Stimulated activated CD8-positive, alpha-beta memory T cell treated with anti-CD3 and anti-CD28 coated beads, Interleukin-7, amount 100 ng/mL, for 1 hour (primary cell): ENCODE results near the gene SCGB1D1.
"Not testable (repeated sequence)": the region's sequence is repeated elsewhere in the genome, so short reads cannot be mapped to it uniquely, and the experiment has no call there.

Experiments used
- DNase-seq, 2 donors: peaks; one replicate each; pipeline ENCODE4 v3.0.0-alpha.2; 2020; ENCODE audit warnings: low read depth in 2 of 2

SCGB1D1 gene

DNA sequence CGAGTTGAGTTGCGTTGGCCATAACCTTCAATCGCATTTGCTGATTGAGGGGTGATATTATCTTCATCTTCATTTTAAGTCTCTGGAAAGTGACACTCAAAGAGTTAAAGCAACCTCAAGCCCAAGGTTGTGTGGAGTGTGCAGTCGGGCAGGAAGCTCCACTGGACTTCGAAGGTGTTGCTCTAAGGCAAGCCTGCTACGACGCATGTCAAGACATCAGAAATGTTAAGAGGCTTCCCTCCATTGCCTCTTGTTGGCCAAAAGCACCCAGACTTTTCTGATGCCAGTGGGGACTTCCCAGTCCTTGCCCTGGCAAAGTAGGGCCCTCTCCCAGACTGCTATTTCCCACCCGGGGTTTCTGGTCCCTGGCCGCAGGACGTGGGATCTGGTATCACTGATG lies 23.6 kb upstream of the SCGB1D1 start:
- no peak for DNase-seq

DNA sequence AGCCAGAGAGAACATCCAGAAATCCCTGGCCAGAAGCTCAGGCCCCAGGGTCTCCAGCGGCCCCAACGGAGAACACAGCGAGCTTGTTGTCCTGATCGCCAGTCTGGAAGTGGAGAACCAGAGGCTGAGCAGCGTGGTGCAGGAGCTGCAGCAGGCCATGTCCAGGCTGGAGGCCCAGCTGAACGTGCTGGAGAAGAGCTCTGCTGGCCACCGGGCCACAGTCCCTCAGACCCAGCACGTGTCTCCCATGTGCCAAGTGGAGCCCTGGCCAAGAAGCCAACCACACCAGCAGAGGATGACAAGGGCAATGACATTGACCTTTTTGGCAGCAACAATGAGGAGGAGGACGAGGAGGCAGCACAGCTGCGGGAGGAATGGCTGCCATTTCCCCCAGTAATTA lies 20.6 kb upstream of the SCGB1D1 start:
- DNase-seq = no peak

DNA sequence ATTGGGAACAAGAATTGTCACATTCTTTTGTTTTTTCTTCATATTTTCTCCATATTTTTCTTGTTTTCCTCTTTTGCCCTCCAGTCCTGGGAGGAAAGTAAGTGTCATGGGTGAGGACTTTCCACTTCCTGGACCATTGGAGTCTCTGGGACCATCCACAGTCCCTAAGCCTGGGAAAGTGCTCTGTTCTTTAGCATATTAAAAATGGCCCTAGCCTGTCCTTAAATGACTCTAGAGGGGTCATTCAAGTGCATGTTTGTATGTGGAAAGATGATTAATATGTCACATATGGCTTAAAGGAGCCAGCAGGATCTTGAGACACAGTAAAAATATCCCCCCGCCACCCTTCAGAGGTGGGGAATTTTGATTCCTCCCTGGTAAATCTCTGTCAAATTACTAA lies 20.1 kb upstream of the SCGB1D1 start:
- DNase-seq = no peak

DNA sequence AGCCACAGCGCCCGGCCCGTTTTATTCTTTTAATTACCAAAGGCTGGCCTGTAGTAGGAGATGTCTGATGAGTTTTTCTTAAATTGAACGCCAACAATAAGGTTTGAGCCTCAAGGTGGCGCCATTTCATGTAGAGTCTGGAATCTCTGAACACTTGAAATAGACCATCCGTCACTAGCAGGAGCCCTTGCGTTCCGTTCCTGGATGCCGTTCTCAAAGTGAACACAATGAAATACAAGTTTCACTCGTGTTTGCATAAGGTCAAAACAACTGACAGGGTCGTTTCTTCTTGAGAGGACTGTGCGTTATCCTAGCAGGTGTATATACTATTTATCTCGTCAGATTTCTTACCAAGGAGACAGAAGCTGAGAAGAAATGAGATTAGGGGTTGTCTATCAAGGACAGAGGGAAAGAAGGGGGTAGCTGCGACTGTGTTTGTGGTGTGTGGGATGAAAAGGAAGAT lies 18.7 kb upstream of the SCGB1D1 start:
- DNase-seq = peak; percentile 27 to 57

DNA sequence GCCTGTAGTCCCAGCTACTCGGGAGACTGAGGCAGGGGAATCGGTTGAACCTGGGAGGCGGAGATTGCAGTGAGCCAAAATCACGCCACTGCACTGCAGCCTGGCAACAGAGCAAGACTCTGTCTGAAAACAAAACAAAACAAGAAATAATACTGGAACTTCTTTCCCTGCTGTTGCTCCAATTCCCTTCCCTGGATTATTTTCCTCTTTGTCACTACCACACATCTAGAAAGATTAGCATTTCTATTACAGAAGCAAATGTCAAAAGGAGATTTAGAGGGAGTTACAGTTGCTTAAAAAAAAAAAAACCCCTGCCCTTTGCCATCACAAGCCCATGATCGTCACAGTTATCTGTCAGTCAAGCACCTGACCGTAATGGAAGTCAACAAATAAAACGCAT lies 17.7 kb upstream of the SCGB1D1 start:
- no peak for DNase-seq

DNA sequence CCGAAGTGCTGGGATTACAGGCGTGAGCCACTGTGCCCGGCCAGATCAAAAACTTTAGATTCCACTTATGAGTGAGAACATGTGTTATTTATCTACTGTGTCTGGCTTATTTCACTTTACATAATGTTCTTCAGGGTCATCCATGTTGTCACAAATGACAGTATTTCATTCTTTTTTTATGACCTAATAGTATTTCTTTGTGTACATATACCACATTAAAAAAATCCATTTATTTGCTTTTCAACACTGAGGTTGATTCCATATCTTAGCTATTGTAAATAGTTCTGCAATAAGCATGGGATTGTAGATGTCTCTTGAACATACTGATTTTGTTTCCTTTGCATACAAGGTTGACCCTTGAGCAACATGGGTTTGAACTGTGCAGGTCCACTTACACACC lies 13.2 kb upstream of the SCGB1D1 start:
- no peak for DNase-seq

DNA sequence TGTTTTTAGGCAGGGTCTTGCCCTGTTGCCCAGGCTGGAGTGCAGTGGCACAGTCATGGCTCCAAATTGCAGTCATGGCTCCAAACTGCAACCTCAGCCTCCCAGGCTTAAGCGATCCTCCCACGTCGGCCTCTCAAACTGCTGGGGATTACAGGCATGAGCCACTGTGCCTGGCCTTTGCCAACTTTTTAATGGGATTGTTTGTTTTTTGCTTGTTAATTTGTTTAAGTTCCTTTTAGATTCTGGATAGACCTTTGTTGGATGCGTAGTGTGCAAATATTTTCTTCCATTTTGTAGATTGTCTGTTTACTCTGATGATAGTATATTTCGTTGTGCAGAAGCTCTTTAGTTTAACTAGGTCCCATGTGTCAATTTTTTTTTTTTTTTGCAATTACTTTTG lies 10.0 kb upstream of the SCGB1D1 start:
- DNase-seq = no peak

DNA sequence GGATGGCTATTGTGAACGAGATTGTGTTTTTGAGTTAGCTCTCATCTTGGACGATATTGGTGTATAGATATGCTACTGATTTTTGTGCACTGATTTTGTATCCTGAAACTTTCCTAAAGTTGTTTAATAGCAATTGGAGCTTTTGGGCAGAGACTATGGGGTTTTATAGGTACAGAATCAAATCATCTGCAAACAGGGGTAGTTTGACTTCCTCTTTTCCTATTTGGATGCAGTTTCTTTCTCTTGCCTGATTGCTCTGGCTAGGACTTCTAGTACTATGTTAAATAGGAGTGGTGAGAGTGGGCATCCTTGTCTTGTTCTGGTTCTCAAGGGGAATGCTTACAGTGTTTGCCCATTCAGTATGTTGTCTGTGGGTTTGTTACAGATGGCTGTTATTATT lies 8.9 kb upstream of the SCGB1D1 start:
- no peak for DNase-seq

DNA sequence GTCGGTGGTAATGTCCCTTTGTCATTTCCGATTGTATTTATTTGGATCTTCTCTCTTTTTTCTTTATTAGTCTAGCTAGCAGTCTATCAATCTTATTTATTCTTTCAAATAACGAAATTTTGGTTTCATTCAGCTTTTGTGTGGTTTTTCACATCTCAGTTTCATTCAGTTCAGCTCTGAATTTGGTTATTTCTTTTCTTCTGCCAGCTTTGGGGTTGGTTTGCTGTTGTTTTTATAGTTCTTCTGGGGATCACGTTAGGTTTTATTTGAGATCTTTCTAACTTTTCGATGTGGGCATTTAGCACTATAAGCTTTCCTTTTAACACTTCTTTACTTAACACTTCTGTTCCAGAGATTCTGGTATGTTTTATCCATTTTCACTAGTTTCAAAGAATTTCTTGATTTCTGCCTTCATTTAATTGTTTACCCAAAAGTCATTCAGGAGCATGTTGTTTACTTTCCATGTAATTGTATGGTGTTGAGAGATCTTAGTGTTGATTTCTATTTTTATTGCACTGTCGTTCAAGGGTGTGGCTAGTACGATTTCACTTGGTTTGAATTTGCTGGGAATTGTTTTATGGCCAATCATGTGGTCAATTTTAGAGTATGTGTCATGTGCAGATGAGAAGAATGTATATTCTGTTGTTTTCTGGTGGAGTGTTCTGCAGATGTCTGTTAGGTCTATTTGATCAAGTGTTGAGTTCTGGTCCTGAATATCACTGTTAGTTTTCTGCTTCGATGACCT lies 7.7 kb upstream of the SCGB1D1 start:
- DNase-seq = no peak

DNA sequence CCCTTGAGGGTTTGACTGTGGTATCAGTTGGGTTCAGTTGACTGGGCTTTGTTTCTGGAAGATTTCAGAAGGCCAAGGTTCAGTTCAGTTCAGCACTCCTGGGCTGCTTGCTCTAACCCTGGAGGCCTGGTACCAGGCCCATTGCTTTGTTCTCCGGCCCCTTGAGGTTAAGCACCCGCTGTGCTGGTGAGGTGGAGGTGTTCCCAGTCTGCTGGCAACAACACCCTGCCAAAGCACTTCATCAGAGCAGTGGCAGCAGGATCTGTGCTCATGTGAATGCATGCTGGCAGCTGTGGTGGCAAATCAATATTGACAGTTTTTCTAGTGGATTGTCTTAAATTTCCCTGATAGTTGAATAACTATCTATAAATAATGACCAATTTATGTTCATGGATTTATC lies 3.8 kb upstream of the SCGB1D1 start:
- no peak for DNase-seq

DNA sequence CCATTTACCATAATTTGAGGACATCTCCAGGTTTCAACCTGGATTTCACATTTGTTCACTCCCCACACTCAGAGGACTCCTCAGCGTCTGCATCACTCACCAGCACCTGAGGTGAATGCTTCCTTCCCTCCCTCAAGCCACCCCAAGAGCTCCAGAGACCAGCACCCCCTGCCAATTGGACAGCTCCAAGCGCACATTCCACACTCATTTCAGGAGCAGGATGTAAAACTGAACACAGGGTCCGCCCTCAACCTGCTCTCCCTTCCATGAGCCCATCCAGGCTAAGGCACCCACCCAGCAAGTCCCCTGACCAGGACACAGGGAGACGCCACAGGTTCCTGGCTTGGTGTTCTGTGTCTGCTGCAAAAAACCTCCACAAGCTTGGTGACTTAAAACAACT lies 3.9 kb downstream of the SCGB1D1 start:
- no peak for DNase-seq

DNA sequence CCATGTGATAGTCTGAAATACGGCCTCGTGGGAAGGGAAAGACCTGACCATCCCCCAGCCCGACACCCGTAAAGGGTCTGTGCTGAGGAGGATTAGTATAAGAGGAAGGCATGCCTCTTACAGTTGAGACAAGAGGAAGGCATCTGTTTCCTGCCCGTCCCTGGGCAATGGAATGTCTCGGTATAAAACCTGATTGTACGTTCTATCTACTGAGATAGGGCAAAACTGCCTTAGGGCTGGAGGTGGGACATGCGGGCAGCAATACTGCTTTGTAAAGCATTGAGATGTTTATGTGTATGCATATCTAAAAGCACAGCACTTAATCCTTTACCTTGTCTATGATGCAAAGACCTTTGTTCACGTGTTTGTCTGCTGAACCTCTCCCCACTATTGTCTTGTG lies 5.0 kb downstream of the SCGB1D1 start:
- not testable (repeated sequence) for DNase-seq

DNA sequence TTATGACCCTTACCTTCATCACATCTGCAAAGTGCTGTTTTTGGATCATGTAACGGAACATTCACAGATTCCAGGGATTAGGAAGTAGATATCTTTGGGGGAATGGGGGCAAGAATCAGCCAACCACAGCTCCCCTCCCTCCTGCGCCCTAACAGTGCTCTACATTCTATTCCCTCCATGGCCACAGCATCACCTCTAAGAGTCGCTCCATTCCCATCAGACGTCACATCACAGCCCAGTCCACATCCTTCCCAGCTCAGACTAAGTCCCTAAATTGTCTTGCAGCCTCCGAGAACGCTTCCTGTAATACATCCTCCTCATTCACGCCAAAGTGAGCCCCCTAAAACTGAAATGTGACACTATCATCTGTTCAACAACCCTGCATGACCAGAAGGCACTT lies 5.9 kb downstream of the SCGB1D1 start:
- DNase-seq = no peak

DNA sequence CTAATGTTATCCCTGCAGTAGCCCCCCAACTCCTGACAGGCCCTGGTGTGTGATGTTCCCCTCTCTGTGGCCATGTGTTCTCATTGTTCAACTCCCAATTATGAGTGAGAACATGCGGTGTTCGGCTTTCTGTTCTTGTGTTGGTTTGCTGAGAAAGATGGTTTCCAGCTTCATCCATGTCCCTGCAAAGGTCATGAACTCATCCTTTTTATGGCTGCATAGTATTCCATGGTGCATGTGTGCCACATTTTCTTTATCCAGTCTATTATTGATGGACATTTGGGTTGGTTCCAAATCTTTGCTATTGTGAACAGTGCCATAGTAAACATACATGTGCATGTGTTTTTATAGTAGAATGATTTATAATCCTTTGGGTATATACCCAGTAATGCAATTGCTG lies 7.4 kb downstream of the SCGB1D1 start:
- not testable (repeated sequence) for DNase-seq

DNA sequence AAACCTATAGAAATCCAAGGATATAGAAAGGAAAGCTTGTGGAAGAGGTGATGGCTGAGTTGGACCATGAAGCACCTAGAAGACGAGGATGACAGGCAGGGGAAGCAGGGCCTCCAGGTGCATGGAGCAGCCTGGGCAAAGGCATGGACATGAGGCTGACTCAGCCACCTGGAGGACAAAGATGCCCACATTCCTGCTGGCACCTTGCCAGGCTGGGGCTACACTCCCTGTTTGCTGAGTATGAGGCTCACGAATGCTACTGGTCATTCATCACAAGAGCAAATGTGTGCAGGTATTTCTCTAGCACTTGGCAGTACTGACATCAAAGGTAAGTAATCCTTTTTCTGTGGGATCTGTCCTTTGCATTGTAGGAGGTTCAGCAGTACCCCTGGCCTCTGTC lies 11.4 kb downstream of the SCGB1D1 start:
- no peak for DNase-seq

DNA sequence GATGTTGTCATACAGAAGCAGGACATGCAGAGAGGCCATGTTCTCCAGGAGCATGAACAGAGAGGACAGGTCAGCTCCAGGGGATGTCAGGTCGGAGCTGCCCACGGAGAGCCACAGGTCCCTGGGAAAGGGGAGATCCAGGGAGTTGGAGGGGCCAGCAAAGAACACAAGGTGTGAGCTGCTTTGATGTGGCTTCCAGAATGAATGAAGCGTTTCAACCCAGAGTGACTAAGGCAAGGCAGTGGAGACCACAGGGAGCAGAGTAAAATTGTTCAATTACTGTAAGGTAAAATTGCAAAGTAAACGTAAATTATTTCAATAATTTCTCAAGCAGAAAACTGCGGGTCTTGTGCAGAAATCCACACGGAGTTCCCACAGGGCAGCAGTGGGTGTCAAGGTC lies 12.9 kb downstream of the SCGB1D1 start:
- DNase-seq = no peak

DNA sequence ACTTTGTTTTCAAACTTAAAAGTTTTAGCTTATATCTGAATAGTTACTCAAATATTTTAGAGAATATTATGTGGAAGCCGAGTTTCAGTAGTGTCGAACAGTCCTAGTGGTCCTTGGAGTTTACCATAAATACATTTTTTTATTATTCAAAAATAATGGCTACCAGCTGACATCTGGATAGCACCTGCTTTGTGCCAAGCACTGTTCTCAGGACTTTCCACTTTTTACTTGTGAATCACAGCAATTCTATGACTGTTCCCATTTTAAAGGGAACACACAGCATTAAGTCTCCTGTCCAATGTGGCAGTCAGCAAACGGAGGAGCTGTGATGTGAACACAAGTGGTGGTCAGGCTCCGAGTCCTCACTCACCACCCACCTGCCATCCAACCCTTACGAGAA lies 14.4 kb downstream of the SCGB1D1 start:
- DNase-seq = no peak

DNA sequence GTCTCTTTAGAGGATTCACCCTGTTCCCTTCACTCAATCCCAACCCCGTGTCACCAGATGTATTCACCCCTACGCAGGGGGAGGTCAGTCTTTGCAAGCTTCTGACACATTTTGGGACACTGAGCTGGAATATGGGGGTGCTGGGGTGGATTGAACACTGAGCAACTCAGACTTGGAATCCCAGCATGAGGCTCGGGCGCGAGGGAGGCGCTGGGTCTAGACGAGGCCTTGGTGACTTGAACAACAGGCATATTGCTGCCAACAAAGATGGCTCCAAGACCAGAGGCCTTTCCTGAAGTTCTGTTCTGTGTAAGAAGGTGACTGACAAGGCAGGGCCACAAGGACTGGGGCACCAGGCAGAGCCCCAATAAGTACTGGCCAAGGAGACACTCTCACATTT lies 15.4 kb downstream of the SCGB1D1 start:
- DNase-seq = no peak

DNA sequence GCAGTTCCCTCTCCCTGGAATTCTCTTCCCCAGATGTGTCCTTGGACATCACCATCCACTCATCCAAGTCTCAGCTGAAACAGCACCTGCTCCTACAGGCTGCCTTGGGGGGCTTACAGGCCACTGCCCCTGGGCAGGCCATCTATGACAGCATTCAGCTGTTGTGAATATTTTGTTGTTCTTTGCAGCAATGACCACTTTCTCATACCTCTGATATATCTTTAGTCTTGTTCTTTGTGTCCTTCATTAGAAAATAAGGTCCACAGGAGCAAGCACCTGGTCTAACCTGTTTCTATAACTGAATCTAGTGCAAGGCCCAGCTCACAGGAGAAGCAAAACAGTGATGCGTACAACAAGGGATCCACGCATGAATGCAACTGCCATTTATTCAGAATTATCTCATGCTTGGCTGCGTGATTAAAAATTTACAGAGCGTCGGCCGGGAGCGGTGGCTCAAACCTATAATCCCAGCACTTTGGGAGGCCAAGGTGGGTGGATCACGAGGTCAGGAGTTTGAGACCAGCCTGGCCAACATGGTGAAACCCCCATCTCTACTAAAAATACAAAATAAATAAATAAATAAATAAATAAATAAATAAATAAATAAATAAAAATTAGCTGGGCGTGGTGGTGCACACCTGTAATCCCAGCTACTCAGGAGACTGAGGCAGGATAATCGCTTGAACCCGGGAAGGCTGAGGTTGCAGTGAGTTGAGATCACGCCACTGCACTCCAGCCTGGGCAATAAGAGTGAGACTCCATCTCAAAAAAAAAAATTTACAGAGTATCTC lies 16.5 kb downstream of the SCGB1D1 start:
- not testable (repeated sequence) for DNase-seq

DNA sequence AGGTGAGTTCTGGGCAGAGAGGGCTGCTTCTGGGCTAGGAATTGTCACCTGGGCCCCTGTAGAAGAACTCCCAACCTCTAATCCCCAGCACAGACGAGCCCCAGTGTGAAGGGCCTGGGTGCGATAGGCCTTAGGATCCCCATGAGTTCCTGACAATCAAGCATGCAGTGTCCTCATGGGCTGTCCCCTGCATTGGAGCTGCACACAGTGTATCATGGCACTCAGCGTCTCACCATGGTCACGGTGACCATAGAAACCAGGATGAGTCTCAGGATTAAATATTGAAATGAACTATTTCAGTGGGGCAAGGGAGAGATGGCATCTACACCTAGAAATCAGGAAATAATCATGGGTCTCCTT lies 18.7 kb downstream of the SCGB1D1 start:
- DNase-seq = no peak

DNA sequence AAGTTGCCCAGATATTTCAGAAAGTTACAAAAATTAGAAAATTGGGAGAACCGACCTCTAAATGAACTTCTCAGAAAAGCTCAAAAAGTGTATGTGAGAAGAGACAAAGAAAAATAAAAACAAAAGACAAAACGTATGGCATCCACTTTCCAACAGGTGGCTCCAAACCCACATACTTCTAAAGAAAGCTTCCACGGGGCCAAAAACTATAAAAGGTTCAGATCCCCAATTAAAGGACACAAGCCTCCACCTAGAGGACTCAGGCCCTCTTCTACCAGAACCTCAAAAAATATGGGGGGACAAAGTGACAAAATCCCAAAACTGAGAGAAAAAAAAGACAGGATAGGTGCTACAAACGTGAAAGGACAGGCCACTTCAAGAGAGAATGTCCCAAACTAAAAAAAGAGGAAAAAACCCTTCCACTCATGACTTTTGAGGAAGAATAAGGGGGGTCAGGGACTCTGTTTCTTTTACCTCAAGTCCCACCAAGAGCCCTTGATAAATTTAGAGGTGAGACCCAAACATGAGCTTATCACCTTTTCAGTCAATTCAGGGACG lies 27.3 kb downstream of the SCGB1D1 start:
- no peak for DNase-seq

DNA sequence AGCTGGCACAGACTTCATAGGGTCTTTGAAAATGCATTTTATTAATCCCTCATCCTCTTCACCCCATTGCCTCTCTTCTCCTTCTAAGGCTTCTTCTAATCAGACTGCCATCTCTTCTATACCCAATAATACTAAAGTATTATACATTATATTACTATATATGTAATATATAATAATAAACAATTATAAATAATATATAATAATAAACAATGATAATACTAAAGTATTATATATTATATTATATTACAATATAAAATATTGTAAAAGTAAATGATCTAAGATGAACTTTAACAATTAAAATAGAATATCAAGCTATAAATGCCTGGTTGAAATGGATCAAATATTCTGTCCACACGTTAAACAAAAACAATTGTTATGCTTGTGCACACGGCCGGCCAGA lies 31.5 kb downstream of the SCGB1D1 start:
- DNase-seq = no peak

DNA sequence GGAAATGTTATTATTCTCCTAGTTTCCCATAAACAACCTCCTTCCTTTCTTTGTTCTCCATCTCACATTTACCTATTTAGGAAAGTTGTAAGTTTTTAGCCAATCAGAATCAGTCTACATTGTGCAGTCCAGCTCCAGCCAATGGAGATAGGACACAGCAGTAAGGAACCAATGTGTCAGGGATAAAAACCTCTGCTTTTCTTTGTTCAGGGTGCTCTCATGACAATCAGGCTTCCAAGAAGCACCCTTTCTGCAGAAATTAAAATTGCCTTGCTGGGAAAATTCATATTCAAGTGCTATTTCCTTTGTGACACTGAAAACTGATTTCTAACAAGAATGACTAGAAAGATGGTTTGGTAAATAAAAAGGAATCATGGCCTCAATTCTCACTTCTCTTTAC lies 33.1 kb downstream of the SCGB1D1 start:
- DNase-seq = no peak
